ENCODE data around the gene RNFT2. TPM values are rescaled to one million over a fixed set of nuclear protein-coding genes. Genes with fewer than 3 reads are reported as not detected.
"Not testable (repeated sequence)": the region's sequence is repeated elsewhere in the genome, so short reads cannot be mapped to it uniquely, and the experiment has no call there.

Gene RNFT2
- total RNA-seq, 1 experiment from 2014 or later = 27.7 TPM

- Mint-ChIP-seq H3K36me3 (no peaks in the 10 kb centered on the region), H3K9me3 (no peaks in the 10 kb centered on the region), H3K4me3 (no peak overlapping the region), H3K27ac (peak overlapping the region; percentile 70; the same call in 1 of the 2 replicates), H3K4me1 (peaks cover 5% of the 10 kb centered on the region), H3K27me3 (ENCODE audit: low read depth) (no peaks in the 10 kb centered on the region)
- CTCF ChIA-PET = no interaction called here
- POLR2A ChIA-PET = no interaction called here
- no peak for DNase-seq (ENCODE audit: low spot score)
- TF ChIP-seq FOXK1 (CRISPR knock-in tag; IDR thresholded peaks at IDR 0.05) (no peak), FOXJ3 (CRISPR knock-in tag; IDR thresholded peaks at IDR 0.05; ENCODE audit: borderline replicate concordance) (no peak), SP1 (CRISPR knock-in tag; conservative IDR thresholded peaks at IDR 0.05) (no peak), RELA (CRISPR knock-in tag; IDR thresholded peaks at IDR 0.05; ENCODE audit: borderline replicate concordance) (no peak), AFF4 (CRISPR knock-in tag; IDR thresholded peaks at IDR 0.05; ENCODE audit: borderline replicate concordance) (no peak), ZNF232 (CRISPR knock-in tag; IDR thresholded peaks at IDR 0.05) (no peak), ATF6 (CRISPR knock-in tag; IDR thresholded peaks at IDR 0.05) (no peak), ZNF671 (CRISPR knock-in tag; IDR thresholded peaks at IDR 0.05) (no peak), NR2C2 (CRISPR knock-in tag; IDR thresholded peaks at IDR 0.05) (no peak), NFATC4 (CRISPR knock-in tag; IDR thresholded peaks at IDR 0.05) (no peak), TEAD1 (CRISPR knock-in tag; IDR thresholded peaks at IDR 0.05) (no peak), MXD4 (CRISPR knock-in tag; IDR thresholded peaks at IDR 0.05; ENCODE audit: borderline replicate concordance) (no peak), SMAD3 (CRISPR knock-in tag; IDR thresholded peaks at IDR 0.05; ENCODE audit: borderline replicate concordance) (no peak)
- TF ChIP-seq, protein P1, sequence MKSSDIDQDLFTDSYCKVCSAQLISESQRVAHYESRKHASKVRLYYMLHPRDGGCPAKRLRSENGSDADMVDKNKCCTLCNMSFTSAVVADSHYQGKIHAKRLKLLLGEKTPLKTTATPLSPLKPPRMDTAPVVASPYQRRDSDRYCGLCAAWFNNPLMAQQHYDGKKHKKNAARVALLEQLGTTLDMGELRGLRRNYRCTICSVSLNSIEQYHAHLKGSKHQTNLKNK (CRISPR knock-in tag; IDR thresholded peaks at IDR 0.05) = no peak
- TF ChIP-seq, protein P2, sequence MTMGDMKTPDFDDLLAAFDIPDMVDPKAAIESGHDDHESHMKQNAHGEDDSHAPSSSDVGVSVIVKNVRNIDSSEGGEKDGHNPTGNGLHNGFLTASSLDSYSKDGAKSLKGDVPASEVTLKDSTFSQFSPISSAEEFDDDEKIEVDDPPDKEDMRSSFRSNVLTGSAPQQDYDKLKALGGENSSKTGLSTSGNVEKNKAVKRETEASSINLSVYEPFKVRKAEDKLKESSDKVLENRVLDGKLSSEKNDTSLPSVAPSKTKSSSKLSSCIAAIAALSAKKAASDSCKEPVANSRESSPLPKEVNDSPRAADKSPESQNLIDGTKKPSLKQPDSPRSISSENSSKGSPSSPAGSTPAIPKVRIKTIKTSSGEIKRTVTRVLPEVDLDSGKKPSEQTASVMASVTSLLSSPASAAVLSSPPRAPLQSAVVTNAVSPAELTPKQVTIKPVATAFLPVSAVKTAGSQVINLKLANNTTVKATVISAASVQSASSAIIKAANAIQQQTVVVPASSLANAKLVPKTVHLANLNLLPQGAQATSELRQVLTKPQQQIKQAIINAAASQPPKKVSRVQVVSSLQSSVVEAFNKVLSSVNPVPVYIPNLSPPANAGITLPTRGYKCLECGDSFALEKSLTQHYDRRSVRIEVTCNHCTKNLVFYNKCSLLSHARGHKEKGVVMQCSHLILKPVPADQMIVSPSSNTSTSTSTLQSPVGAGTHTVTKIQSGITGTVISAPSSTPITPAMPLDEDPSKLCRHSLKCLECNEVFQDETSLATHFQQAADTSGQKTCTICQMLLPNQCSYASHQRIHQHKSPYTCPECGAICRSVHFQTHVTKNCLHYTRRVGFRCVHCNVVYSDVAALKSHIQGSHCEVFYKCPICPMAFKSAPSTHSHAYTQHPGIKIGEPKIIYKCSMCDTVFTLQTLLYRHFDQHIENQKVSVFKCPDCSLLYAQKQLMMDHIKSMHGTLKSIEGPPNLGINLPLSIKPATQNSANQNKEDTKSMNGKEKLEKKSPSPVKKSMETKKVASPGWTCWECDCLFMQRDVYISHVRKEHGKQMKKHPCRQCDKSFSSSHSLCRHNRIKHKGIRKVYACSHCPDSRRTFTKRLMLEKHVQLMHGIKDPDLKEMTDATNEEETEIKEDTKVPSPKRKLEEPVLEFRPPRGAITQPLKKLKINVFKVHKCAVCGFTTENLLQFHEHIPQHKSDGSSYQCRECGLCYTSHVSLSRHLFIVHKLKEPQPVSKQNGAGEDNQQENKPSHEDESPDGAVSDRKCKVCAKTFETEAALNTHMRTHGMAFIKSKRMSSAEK (CRISPR knock-in tag; IDR thresholded peaks at IDR 0.05; ENCODE audit: borderline replicate concordance) = no peak
- TF ChIP-seq, protein P3, sequence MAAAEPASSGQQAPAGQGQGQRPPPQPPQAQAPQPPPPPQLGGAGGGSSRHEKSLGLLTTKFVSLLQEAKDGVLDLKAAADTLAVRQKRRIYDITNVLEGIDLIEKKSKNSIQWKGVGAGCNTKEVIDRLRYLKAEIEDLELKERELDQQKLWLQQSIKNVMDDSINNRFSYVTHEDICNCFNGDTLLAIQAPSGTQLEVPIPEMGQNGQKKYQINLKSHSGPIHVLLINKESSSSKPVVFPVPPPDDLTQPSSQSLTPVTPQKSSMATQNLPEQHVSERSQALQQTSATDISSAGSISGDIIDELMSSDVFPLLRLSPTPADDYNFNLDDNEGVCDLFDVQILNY (CRISPR knock-in tag; IDR thresholded peaks at IDR 0.05) = no peak
- TF ChIP-seq, protein P4, sequence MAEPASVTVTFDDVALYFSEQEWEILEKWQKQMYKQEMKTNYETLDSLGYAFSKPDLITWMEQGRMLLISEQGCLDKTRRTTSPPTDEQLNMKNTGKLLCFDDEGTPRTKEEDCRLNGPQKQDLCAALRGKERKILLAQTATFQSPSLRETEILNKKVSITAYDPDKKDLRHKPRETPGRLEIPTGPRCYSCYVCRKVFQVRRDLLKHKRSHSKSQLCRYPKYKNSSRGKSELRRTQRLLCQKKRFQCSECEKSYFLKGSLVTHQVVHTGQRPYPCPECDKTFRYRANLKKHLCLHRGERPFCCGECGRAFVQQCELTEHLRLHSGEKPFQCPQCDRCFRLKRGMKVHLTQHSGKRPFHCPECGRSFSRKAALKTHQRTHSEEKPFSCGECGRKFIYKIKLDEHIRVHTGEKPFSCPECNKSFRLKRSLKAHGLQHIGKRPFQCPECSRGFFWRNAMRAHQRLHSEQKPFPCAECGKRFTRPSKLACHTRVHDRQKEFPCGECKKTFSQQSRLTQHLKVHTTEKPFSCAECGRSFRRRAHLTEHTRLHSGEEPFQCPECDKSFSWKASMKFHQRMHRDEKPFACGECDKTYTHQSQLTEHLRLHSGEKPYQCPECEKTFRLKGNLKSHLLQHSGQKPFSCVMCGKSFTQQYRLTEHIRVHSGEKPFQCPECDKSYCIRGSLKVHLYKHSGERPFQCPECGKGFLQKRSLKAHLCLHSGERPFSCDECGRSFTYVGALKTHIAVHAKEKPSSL (CRISPR knock-in tag; conservative IDR thresholded peaks at IDR 0.05) = no peak
- no peak for ATAC-seq
Measured at GRCh38 chr12:116813271-116814041, 75.3 kb downstream of the RNFT2 start.

DNA sequence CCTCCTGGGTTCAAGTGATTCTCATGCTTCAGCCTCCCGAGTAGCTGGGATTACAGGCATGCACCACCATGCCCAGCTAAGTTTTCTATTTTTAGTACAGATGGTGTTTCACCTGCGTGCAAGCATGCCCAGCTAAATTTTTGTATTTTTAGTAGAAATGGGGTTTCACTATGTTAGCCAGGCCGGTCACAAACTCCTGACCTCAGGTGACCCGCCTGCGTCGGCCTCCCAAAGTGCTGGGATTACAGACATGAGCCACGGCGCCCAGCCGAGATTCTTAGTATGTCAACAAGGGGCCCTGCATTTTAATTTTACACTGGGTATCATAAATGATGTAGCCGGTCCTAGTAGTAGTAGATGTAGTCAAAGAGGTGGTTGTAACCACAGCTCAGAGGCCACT is 76.7 kb downstream of the RNFT2 start:
- ATAC-seq; H3K4me3 Mint-ChIP-seq; H3K27ac Mint-ChIP-seq; H3K9me3 Mint-ChIP-seq; H3K36me3 Mint-ChIP-seq; H3K27me3 Mint-ChIP-seq (ENCODE audit: low read depth); POLR2A ChIA-PET; DNase-seq (ENCODE audit: low spot score): not testable (repeated sequence)
- H3K4me1 Mint-ChIP-seq = peaks cover 10% of the 10 kb centered on the region
- CTCF ChIA-PET = interaction anchor here (1.2 kb wide), 1 partner anchor 48 kb away, joined by 4 read pairs; no protein-coding TSS in a partner anchor
